Measurements from ENCODE around the gene IL1RAPL1.
"Not testable (repeated sequence)": the region's sequence is repeated elsewhere in the genome, so short reads cannot be mapped to it uniquely, and the experiment has no call there.

The IL1RAPL1 gene

GRCh38 chrX:28988246-28988645 is 401.0 kb downstream of the IL1RAPL1 start:
- DNase-seq: no peak

GRCh38 chrX:28997706-28998463 is 410.6 kb downstream of the IL1RAPL1 start:
- DNase-seq: no peak

GRCh38 chrX:28998609-28999135 is 411.4 kb downstream of the IL1RAPL1 start:
- DNase-seq: no peak

- DNase-seq: no peak
Observed at GRCh38 chrX:29012867-29013266, 425.6 kb downstream of the IL1RAPL1 start.

GRCh38 chrX:29023207-29023606 is 436.0 kb downstream of the IL1RAPL1 start:
- DNase-seq: no peak

GRCh38 chrX:29024871-29025270 is 437.6 kb downstream of the IL1RAPL1 start:
- DNase-seq: no peak

GRCh38 chrX:29039501-29039900 is 452.3 kb downstream of the IL1RAPL1 start:
- no peak for DNase-seq

GRCh38 chrX:29040160-29040559 is 452.9 kb downstream of the IL1RAPL1 start:
- no peak for DNase-seq

- no peak for DNase-seq
Observed at GRCh38 chrX:29042341-29042740, 455.1 kb downstream of the IL1RAPL1 start.

GRCh38 chrX:29043746-29044145 is 456.5 kb downstream of the IL1RAPL1 start:
- no peak for DNase-seq

- no peak for DNase-seq
Observed at GRCh38 chrX:29044423-29045184, 457.4 kb downstream of the IL1RAPL1 start.

GRCh38 chrX:29065477-29065876 is 478.2 kb downstream of the IL1RAPL1 start:
- DNase-seq: no peak

GRCh38 chrX:29066516-29066915 is 479.3 kb downstream of the IL1RAPL1 start:
- DNase-seq: no peak

GRCh38 chrX:29067351-29067750 is 480.1 kb downstream of the IL1RAPL1 start:
- no peak for DNase-seq

GRCh38 chrX:29071525-29072320 is 484.5 kb downstream of the IL1RAPL1 start:
- no peak for DNase-seq

GRCh38 chrX:29082558-29082957 is 495.3 kb downstream of the IL1RAPL1 start:
- DNase-seq: no peak

GRCh38 chrX:29083823-29084222 is 496.6 kb downstream of the IL1RAPL1 start:
- no peak for DNase-seq

GRCh38 chrX:29090811-29091210 is 503.6 kb downstream of the IL1RAPL1 start:
- no peak for DNase-seq

- DNase-seq: no peak
Observed at GRCh38 chrX:29107231-29107630, 520.0 kb downstream of the IL1RAPL1 start.

- DNase-seq: no peak
Observed at GRCh38 chrX:29110041-29110440, 522.8 kb downstream of the IL1RAPL1 start.

- no peak for DNase-seq
Observed at GRCh38 chrX:29113221-29113620, 526.0 kb downstream of the IL1RAPL1 start.

GRCh38 chrX:29122817-29123216 is 535.6 kb downstream of the IL1RAPL1 start:
- DNase-seq: not testable (repeated sequence)

- DNase-seq: no peak
Observed at GRCh38 chrX:29130905-29131304, 543.7 kb downstream of the IL1RAPL1 start.
